Heart right ventricle (tissue), 16 donors: Measurements from ENCODE around the gene OGA. TPM values are rescaled to one million over a fixed set of nuclear protein-coding genes. Genes with fewer than 3 reads are reported as not detected.

Source experiments
- ATAC-seq, 8 donors: fragments of 200-7000 bp; cut with Tn5 transposase; one replicate each; pipeline ENCODE4 v1.9.1; 2020; ENCODE audit warnings: mild to moderate bottlenecking in 8 of 8, moderate library complexity in 8 of 8, moderate number of reproducible peaks in 1 of 8
- DNase-seq, 2 donors: peaks; one replicate each; pipeline ENCODE4 v3.0.0-alpha.2; 2020
- H3K27ac ChIP-seq, 10 donors: fragments of 200-600 bp; sonication (generic) in 2 of 10; one replicate each; pipeline versions ENCODE4 v1.5.0 to v1.8.0; 2020 to 2022; ENCODE audit warnings: mild to moderate bottlenecking in 3 of 10
- H3K27me3 ChIP-seq, 7 donors: fragments of 200-600 bp; one replicate each; pipeline ENCODE4 v1.8.0; 2021 to 2022; ENCODE audit warnings: mild to moderate bottlenecking in 2 of 7
- H3K36me3 ChIP-seq, 9 donors: fragments of 200-600 bp; sonication (generic) in 1 of 9; one replicate each; pipeline versions ENCODE4 v1.5.0 to v1.8.0; 2020 to 2022; ENCODE audit warnings: mild to moderate bottlenecking in 2 of 9
- H3K4me1 ChIP-seq, 9 donors: fragments of 200-600 bp; sonication (generic) in 1 of 9; one replicate each; pipeline versions ENCODE4 v1.5.0 to v1.8.0; 2020 to 2022; ENCODE audit warnings: mild to moderate bottlenecking in 4 of 9
- H3K4me3 ChIP-seq, 10 donors: fragments of 200-600 bp; sonication (generic) in 2 of 10; one replicate each; pipeline versions ENCODE4 v1.5.0 to v1.8.0; 2020 to 2022; ENCODE audit warnings: mild to moderate bottlenecking in 7 of 10, moderate library complexity in 2 of 10
- H3K9me3 ChIP-seq, 11 donors: fragments of 200-600 bp in 10 of 11; sonication (generic) in 2 of 11; one replicate each; pipeline versions ENCODE4 v1.5.0 to v1.8.0; 2013 to 2022; ENCODE audit warnings: mild to moderate bottlenecking in 2 of 11, control low read depth in 1 of 11, moderate library complexity in 1 of 11
- WGBS, 2 donors: extraction: QIAGEN DNeasy Blood & Tissue Kit; methylation state at CpG; one replicate each; pipeline ENCODE4 v1.1.7; 2013; ENCODE audit warnings: inconsistent platforms in 1 of 2; 5-methylcytosine and 5-hydroxymethylcytosine counted together
- intact Hi-C, 10 donors: fragments of 100-400 bp; cut with DNase I; formaldehyde crosslinking; loops; one replicate each; pipeline versions ENCODE4 v1.11.1 to v1.14.2; 2022
- polyA plus RNA-seq, 2 donors: library from polyadenylated mRNA; stranded (reverse); fragments of 200-250 nt; gene quantifications; one replicate each; pipeline ENCODE4 v1.2.3, GENCODE V29; 2013
- total RNA-seq, 10 donors: library from RNA; stranded (reverse); fragmentation: NEBNext Ultra II Directional in 3 of 10; extraction: Animal tissue kit (Norgen Biotek cat#: 25700) in 3 of 10; gene quantifications; one replicate each; pipeline versions ENCODE4 v1.2.1 to v1.2.4, GENCODE V29; 2021 to 2023
- TF ChIP-seq, protein P1 (sequence below), 9 donors: fragments of 200-600 bp; sonication (generic) in 2 of 9; IDR thresholded peaks; one replicate each; pipeline versions ENCODE4 v1.5.0 to v1.8.0; 2021 to 2022; ENCODE audit warnings: antibody characterized with exemption in 9 of 9, mild to moderate bottlenecking in 5 of 9, moderate library complexity in 1 of 9
- donor health status: Arrhythmogenic right ventricular cardiomyopathy.
- donor health status: ischemic (EF 13 %, LVEDD 7.1; RV severe dilation, severe dysfunction).
- donor health status: healthy with polysubstance abuse.
- donor health status: DM: no; HTN: yes; CAD: no.
- donor health status: DM: no; HTN: no; CAD: no.
- donor health status: ischemic (EF 25% LVEDD 6.9; RV normal size, moderate dysfunction).
- donor health status: ischemic (EF 25% LVEDD 5.7; RV mildly dilated, moderate dysfunction).
- donor health status: healthy.
- donor health status: DM: yes; HTN: yes; CAD: no.
- donor health status: Ischemic cardiomyopathy.
- donor health status: ischemic (EF 35%, LVEDD 5.7; RV mildly dilated, moderate dysfunction).
- donor health status: nonischemic (EF 11% LVEDD 7.7; RV severe dilation, severe dysfunction).
- donor health status: DM: yes; HTN: yes; CAD: no.
- donor health status: PGD.
- donor health status: ischemic (EF 29% LVEDD 5.4; RV normal size, mild dysfunction).
- donor health status: nonischemic (EF 23%, LVEDD 6.1; RV moderate dilation, normal function).

OGA gene
- total and polyA plus RNA-seq, 12 donors: 28.7 to 146 (median 116) TPM

DNA sequence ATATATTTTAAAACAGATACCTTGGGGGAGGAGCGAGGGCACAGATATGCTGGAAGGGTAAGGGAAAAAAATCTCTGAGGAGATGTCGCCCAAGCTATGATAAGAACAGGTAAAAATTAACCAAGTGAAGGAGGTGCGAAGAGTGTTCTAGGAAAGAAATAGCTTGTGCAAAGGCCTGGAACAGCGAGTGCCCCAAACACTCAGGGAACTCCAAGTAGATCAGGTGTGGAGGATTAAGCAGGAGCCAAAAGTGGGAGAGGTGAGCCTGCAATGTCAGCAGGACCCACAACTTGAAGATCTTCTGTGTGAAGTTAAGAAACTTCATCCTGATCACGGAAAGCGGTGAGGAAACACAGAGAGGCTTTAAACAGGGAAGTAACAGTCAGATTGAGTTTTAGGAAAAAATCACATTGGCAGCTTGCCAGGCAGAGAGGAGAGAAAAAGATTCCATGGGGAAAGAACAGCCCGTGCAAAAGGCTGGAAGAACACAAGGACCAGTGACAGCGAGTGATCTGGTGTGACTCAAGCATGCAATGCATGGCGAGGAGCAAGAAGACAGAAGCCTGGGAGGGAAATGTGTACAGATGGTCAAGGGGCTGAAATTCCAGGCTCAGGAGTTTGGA lies 73.1 kb downstream of the OGA start:
- no peak for ATAC-seq
- DNase-seq: no peak
- Histone ChIP-seq H3K9me3 (no peaks in the 10 kb centered on the region), H3K27ac (no peak overlapping the region), H3K4me1 (no peaks in the 10 kb centered on the region), H3K4me3 (no peak overlapping the region), H3K27me3 (peaks cover 0 to 17% (median 9%) of the 10 kb centered on the region in 7 donors), H3K36me3 (no peaks in the 10 kb centered on the region)
- intact Hi-C loops: no loop called here
- WGBS, 2 donors: 68 to 69% methylated on average over 9 of the region's 9 CpGs
- TF ChIP-seq, protein P1, sequence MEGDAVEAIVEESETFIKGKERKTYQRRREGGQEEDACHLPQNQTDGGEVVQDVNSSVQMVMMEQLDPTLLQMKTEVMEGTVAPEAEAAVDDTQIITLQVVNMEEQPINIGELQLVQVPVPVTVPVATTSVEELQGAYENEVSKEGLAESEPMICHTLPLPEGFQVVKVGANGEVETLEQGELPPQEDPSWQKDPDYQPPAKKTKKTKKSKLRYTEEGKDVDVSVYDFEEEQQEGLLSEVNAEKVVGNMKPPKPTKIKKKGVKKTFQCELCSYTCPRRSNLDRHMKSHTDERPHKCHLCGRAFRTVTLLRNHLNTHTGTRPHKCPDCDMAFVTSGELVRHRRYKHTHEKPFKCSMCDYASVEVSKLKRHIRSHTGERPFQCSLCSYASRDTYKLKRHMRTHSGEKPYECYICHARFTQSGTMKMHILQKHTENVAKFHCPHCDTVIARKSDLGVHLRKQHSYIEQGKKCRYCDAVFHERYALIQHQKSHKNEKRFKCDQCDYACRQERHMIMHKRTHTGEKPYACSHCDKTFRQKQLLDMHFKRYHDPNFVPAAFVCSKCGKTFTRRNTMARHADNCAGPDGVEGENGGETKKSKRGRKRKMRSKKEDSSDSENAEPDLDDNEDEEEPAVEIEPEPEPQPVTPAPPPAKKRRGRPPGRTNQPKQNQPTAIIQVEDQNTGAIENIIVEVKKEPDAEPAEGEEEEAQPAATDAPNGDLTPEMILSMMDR (IDR thresholded peaks at IDR 0.05): no peak

DNA sequence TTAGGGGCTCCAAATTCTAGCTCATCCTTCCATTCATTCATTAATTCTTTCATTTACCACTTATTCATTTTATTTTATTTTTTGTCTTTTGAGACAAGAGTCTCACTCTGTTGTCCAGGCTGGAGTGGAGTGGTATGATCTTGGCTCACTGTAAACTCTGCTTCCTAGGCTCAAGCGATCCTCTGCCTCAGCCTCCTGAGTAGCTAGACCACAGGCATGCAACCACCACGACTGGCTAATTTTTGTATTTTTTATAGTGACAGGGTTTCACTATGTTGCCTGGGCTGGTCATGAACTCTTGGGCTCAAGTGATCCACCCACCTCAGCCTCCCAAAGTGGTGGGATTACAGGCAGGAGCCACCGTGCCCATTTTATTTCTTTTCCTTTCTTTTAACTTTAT lies 74.0 kb downstream of the OGA start:
- intact Hi-C loops: no loop called here
- 79 to 83% methylated on average over 3 of the region's 3 CpGs for WGBS, 2 donors
- Histone ChIP-seq H3K4me3 (no peak overlapping the region), H3K4me1 (no peaks in the 10 kb centered on the region), H3K27ac (no peak overlapping the region), H3K9me3 (no peaks in the 10 kb centered on the region), H3K36me3 (no peaks in the 10 kb centered on the region), H3K27me3 (peaks cover 0 to 26% (median 16%) of the 10 kb centered on the region in 7 donors)
- TF ChIP-seq, protein P1 (IDR thresholded peaks at IDR 0.05): no peak
- DNase-seq: no peak
- no peak for ATAC-seq

DNA sequence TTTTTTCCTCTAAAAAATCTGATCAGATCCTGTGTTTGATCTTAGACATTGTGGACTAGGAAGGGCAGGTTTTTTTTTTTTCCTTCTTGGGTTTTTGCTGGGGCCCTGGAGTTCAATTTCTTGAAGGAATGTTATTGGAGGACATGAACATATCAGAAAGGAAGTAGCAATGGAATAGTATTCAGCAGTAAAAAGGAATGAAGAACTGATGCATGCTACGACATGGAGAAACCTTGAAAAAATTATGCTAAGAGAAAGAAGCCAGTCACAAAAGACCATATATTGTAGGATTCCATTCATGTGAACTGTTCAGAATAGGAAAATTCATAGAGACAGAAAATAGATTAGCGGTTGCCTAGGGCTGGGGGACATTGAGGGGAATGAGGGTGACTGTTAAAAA lies 76.3 kb downstream of the OGA start:
- Histone ChIP-seq H3K27me3 (peaks cover 0 to 46% (median 34%) of the 10 kb centered on the region in 7 donors), H3K36me3 (no peaks in the 10 kb centered on the region), H3K4me3 (no peak overlapping the region), H3K4me1 (no peaks in the 10 kb centered on the region), H3K9me3 (no peaks in the 10 kb centered on the region), H3K27ac (no peak overlapping the region)
- DNase-seq (no peak), ATAC-seq (no peak)
- intact Hi-C loops: no loop called here
- TF ChIP-seq, protein P1 (IDR thresholded peaks at IDR 0.05): no peak
- WGBS, 2 donors: 46 to 48% methylated on average over 2 of the region's 2 CpGs

DNA sequence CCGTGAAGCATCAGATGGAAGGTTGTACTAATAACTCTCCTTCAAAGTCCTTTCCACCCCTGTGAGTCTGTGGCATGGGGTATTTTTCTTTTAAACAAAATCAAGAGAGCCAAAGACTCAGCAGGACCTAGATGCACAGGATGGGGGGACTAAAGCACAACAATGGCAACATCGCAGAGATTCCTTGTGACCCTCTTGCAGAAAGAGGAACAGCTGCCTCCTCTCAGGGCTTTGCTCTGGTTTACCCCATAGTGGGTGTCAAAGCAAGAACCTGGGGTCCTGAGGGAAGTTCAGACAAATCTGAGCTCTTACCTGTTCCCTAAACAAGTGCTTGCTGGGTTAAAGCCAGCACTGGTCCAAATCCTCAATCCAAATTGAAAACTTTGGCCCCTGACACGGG lies 81.6 kb downstream of the OGA start:
- DNase-seq: no peak
- H3K27me3 ChIP-seq: peaks cover 0 to 67% (median 49%) of the 10 kb centered on the region in 7 donors
- H3K4me3 ChIP-seq: no peak overlapping the region
- intact Hi-C loops: no loop called here
- H3K9me3 ChIP-seq: no peaks in the 10 kb centered on the region
- H3K4me1 ChIP-seq: no peaks in the 10 kb centered on the region
- no peaks in the 10 kb centered on the region for H3K36me3 ChIP-seq
- TF ChIP-seq, protein P1 (IDR thresholded peaks at IDR 0.05): no peak
- WGBS, 2 donors: 71 to 83% methylated on average over 3 of the region's 3 CpGs
- no peak for ATAC-seq
- H3K27ac ChIP-seq: no peak overlapping the region

Other genes starting within 250 kb of the OGA start
- 10 to 100 TPM; 13.8 to 23.0 (median 17.1) TPM for gene POLL, start 230.2 kb downstream of the OGA start, total RNA-seq
- gene POLL, start 230.2 kb downstream of the OGA start, polyA plus RNA-seq: 10 to 100 TPM; 13.1 to 27.9 TPM
- gene DPCD, start 230.1 kb downstream of the OGA start, total RNA-seq: 10 to 100 TPM; 12.9 to 32.0 (median 24.6) TPM
- gene DPCD, start 230.1 kb downstream of the OGA start, polyA plus RNA-seq: 10 to 100 TPM; 25.1 to 46.8 TPM
- 100 to 1,000 TPM in 4 of 10 donors, 10 to 100 TPM in 6; 78.1 to 118 (median 96.8) TPM for gene FBXW4, start 123.3 kb downstream of the OGA start, total RNA-seq
- gene FBXW4, start 123.3 kb downstream of the OGA start, polyA plus RNA-seq: 10 to 100 TPM; 31.8 to 63.2 TPM
- under 1 TPM in 1 of 10 donors, not detected in 9; 0.20 TPM for gene FGF8, start 42.3 kb downstream of the OGA start, total RNA-seq
- gene FGF8, start 42.3 kb downstream of the OGA start, polyA plus RNA-seq: not detected
- 10 to 100 TPM in 2 of 10 donors, 1 to 10 TPM in 8; 4.9 to 12.1 (median 7.0) TPM for gene NPM3, start 35.0 kb downstream of the OGA start, total RNA-seq
- gene NPM3, start 35.0 kb downstream of the OGA start, polyA plus RNA-seq: 10 to 100 TPM in 1 of 2 donors, 1 to 10 TPM in 1; 5.2 to 23.3 TPM
- 100 to 1,000 TPM in 7 of 10 donors, 10 to 100 TPM in 3; 15.5 to 707 (median 190) TPM for gene KCNIP2, start 25.4 kb upstream of the OGA start, total RNA-seq
- gene KCNIP2, start 25.4 kb upstream of the OGA start, polyA plus RNA-seq: 100 to 1,000 TPM; 264 to 452 TPM
- 10 to 100 TPM; 45.0 to 96.8 (median 59.5) TPM for gene ARMH3, start 237.7 kb upstream of the OGA start, total RNA-seq
- 10 to 100 TPM; 24.1 to 34.8 TPM for gene ARMH3, start 237.7 kb upstream of the OGA start, polyA plus RNA-seq
- 10 to 100 TPM in 7 of 10 donors, 1 to 10 TPM in 3; 8.2 to 13.6 (median 11.1) TPM for gene HPS6, start 246.9 kb upstream of the OGA start, total RNA-seq
- 1 to 10 TPM; 8.3 to 9.7 TPM for gene HPS6, start 246.9 kb upstream of the OGA start, polyA plus RNA-seq